Measurements from ENCODE around the gene ADARB2. TPM values are rescaled to one million over a fixed set of nuclear protein-coding genes. Genes with fewer than 3 reads are reported as not detected.

The ADARB2 gene
- total and polyA plus RNA-seq, 4 experiments from 2014 or later: 13.5 to 14.1 TPM; not detected in 2

DNA sequence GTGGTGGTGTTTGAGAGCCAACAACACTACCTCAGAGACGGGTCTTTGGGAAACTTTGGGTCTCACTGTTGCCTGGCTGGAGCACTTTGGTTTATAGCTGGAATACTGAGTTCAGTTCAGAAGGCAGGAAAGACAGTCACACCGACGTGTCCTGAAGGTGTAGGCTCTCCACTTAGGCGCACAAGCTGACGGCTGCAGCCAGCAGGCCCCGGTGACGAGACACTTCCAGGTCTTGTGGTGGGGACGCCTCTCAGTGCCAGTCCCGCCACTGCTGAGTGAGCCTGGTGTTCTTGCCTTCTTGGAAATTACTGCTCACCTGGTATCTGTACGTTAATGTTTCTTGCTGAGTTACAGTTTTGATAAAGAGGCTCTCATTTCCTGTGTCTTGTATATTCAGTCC lies 607.1 kb downstream of the ADARB2 start:
- Mint-ChIP-seq H3K4me1 (peaks cover 6 to 15% (median 10%) of the 10 kb centered on the region in 4 donors), H3K27me3 (no peaks in the 10 kb centered on the region), H3K9me3 (peaks cover 0 to 2% (median 0%) of the 10 kb centered on the region in 8 donors), H3K4me3 (no peak overlapping the region), H3K27ac (no peak overlapping the region), H3K36me3 (peaks cover 58 to 66% of the 10 kb centered on the region in 2 donors)
- no peak overlapping the region for H3K4me3 ChIP-seq (ENCODE audit: low read length in 2 of 2)
- CTCF ChIA-PET (ENCODE audit: partially characterized antibody): interaction anchor here (1.4 kb wide), 1 partner anchor 20 kb away, joined by 4 read pairs; no protein-coding TSS in a partner anchor
- POLR2A ChIA-PET (ENCODE audit: partially characterized antibody): no interaction called here
- H3K27me3 ChIP-seq (ENCODE audit: insufficient read depth, low read length): no peaks in the 10 kb centered on the region
- no peaks in the 10 kb centered on the region for H3K4me1 ChIP-seq (ENCODE audit: insufficient read depth, low read length)
- intact Hi-C loops (cut with micrococcal nuclease): no loop called here
- H3K9me3 ChIP-seq (ENCODE audit: control insufficient read depth in 1 of 2, low read length in 2 of 2): no peaks in the 10 kb centered on the region
- peaks cover 35% of the 10 kb centered on the region for H3K36me3 ChIP-seq (ENCODE audit: insufficient read depth, low read length)
- H3K27ac ChIP-seq (ENCODE audit: low read depth, low read length): no peak overlapping the region
- DNase-seq: no peak

DNA sequence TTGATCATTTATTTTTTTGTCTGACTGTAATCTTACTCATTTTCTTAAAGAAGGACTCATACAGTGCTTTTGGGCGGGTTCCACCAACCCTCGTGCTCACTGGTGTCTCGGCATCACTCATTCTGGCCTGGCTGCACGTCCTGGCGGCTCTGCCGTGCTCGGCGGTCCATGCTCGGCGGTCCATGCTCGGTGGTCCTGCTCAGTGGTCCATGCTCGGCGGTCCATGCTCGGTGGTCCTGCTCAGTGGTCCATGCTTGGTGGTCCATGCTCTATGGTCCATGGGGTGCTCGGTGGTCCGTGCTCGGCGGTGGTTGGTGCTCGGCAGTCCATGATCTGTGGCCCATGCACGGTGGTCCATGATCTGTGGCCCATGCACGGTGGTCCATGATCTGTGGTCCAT lies 608.7 kb downstream of the ADARB2 start:
- Histone ChIP-seq H3K4me1 (ENCODE audit: insufficient read depth, low read length) (no peaks in the 10 kb centered on the region), H3K4me3 (ENCODE audit: low read length in 2 of 2) (no peak overlapping the region), H3K9me3 (ENCODE audit: control insufficient read depth in 1 of 2, low read length in 2 of 2) (no peaks in the 10 kb centered on the region), H3K27ac (ENCODE audit: low read depth, low read length) (no peak overlapping the region), H3K36me3 (ENCODE audit: insufficient read depth, low read length) (peaks cover 47% of the 10 kb centered on the region), H3K27me3 (ENCODE audit: insufficient read depth, low read length) (no peaks in the 10 kb centered on the region)
- CTCF ChIA-PET (ENCODE audit: partially characterized antibody): no interaction called here
- H3K27me3 Mint-ChIP-seq: no peaks in the 10 kb centered on the region
- H3K9me3 Mint-ChIP-seq: peaks cover 0 to 2% (median 0%) of the 10 kb centered on the region in 8 donors
- intact Hi-C loops (cut with micrococcal nuclease): no loop called here
- H3K36me3 Mint-ChIP-seq: peaks cover 74 to 79% of the 10 kb centered on the region in 2 donors
- POLR2A ChIA-PET (ENCODE audit: partially characterized antibody): no interaction called here
- no peak overlapping the region for H3K4me3 Mint-ChIP-seq
- no peak for DNase-seq
- H3K27ac Mint-ChIP-seq: no peak overlapping the region
- H3K4me1 Mint-ChIP-seq: peaks cover 7 to 20% (median 10%) of the 10 kb centered on the region in 4 donors

DNA sequence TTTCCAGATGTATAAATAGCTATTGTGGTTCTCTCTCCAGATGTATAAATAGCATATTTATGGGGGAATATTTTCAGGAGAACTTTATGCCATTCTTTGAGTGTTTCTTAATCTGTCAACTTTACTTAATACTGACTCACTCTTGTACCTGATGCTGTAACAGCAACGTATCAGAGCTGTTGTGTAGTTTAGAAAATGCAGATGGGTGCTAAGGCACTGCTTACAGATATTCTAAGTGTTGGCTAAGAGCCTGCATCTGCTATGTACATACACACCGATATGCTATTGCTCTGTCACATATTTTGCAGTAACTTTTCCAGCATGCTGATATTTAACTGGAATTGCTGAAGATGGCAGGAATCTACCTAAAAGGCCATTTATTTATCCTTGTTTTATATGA lies 609.2 kb downstream of the ADARB2 start:
- POLR2A ChIA-PET (ENCODE audit: partially characterized antibody): no interaction called here
- H3K9me3 Mint-ChIP-seq: peaks cover 0 to 2% (median 0%) of the 10 kb centered on the region in 8 donors
- intact Hi-C loops (cut with micrococcal nuclease): no loop called here
- Histone ChIP-seq H3K27me3 (ENCODE audit: insufficient read depth, low read length) (no peaks in the 10 kb centered on the region), H3K9me3 (ENCODE audit: control insufficient read depth in 1 of 2, low read length in 2 of 2) (no peaks in the 10 kb centered on the region), H3K4me3 (ENCODE audit: low read length in 2 of 2) (no peak overlapping the region), H3K36me3 (ENCODE audit: insufficient read depth, low read length) (peaks cover 47% of the 10 kb centered on the region), H3K27ac (ENCODE audit: low read depth, low read length) (no peak overlapping the region), H3K4me1 (ENCODE audit: insufficient read depth, low read length) (peaks cover 5% of the 10 kb centered on the region)
- peaks cover 8 to 20% (median 11%) of the 10 kb centered on the region in 4 donors for H3K4me1 Mint-ChIP-seq
- H3K27me3 Mint-ChIP-seq: no peaks in the 10 kb centered on the region
- H3K27ac Mint-ChIP-seq: peak overlapping the region in 1 of 7 donors; percentile 50
- CTCF ChIA-PET (ENCODE audit: partially characterized antibody): no interaction called here
- peaks cover 78 to 81% of the 10 kb centered on the region in 2 donors for H3K36me3 Mint-ChIP-seq
- H3K4me3 Mint-ChIP-seq: no peak overlapping the region
- no peak for DNase-seq

DNA sequence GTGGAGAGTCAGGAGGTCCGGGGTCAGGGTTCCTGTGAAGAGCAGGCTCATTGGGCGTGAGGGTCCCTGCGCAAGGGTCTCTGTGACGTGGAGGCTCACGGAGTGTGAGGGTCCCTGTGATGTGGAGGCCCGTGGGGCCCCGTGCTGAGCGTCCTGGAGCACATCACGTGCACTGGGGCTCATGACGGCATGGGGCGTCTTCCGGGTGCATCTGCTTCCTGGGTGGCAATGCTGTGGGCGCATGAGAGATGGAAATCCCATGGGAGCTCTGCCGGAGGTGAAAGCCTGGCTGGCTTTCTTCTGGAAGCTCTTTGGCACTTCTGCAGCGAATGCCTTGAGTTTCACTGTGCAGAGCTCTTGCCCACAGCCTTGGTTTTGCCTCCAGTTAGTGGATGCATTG lies 609.7 kb downstream of the ADARB2 start:
- no peak overlapping the region for H3K27ac ChIP-seq (ENCODE audit: low read depth, low read length)
- H3K4me1 ChIP-seq (ENCODE audit: insufficient read depth, low read length): peaks cover 7% of the 10 kb centered on the region
- intact Hi-C loops (cut with micrococcal nuclease): no loop called here
- H3K36me3 ChIP-seq (ENCODE audit: insufficient read depth, low read length): peaks cover 49% of the 10 kb centered on the region
- no peaks in the 10 kb centered on the region for H3K27me3 ChIP-seq (ENCODE audit: insufficient read depth, low read length)
- Mint-ChIP-seq H3K27ac (peak overlapping the region in 2 of 7 donors; percentile 38 to 60), H3K36me3 (peaks cover 77 to 84% of the 10 kb centered on the region in 2 donors), H3K4me3 (no peak overlapping the region), H3K4me1 (peaks cover 10 to 19% (median 14%) of the 10 kb centered on the region in 4 donors), H3K27me3 (no peaks in the 10 kb centered on the region), H3K9me3 (peaks cover 0 to 2% (median 0%) of the 10 kb centered on the region in 8 donors)
- H3K4me3 ChIP-seq (ENCODE audit: low read length in 2 of 2): no peak overlapping the region
- POLR2A ChIA-PET (ENCODE audit: partially characterized antibody): no interaction called here
- no peak for DNase-seq
- CTCF ChIA-PET (ENCODE audit: partially characterized antibody): no interaction called here
- H3K9me3 ChIP-seq (ENCODE audit: control insufficient read depth in 1 of 2, low read length in 2 of 2): no peaks in the 10 kb centered on the region
